Endodermal cell (in vitro differentiated cells): ENCODE data around the gene CNOT1. TPM values are rescaled to one million over a fixed set of nuclear protein-coding genes. Genes with fewer than 3 reads are reported as not detected.
A peak's percentile ranks its signal among the peaks of the same experiment; 100 is the strongest.

Experiments
- DNase-seq: peaks from one replicate; pipeline ENCODE4 v3.0.0-alpha.2; 2017
- H3K27ac ChIP-seq: 2 replicates; pipeline ENCODE4 v1.5.1; 2013; ENCODE audit warnings: mild to moderate bottlenecking, low read depth, low read length, moderate library complexity
- H3K27me3 ChIP-seq: 2 replicates; pipeline ENCODE4 v1.6.1; 2013; ENCODE audit warnings: mild to moderate bottlenecking, low read length, moderate library complexity; ENCODE audit not compliant: insufficient read depth, control insufficient read depth, poor library complexity, severe bottlenecking
- H3K36me3 ChIP-seq: 2 replicates; pipeline ENCODE4 v1.7.0; 2013; ENCODE audit warnings: mild to moderate bottlenecking, low read length, moderate library complexity; ENCODE audit not compliant: control insufficient read depth, insufficient read depth
- H3K4me1 ChIP-seq: one replicate; pipeline ENCODE4 v1.7.0; 2013; ENCODE audit warnings: low read length; ENCODE audit not compliant: control insufficient read depth, insufficient read depth
- H3K4me3 ChIP-seq: 2 replicates; pipeline ENCODE4 v1.5.1; 2013; ENCODE audit warnings: mild to moderate bottlenecking, low read length, moderate library complexity
- H3K9ac ChIP-seq: 2 replicates; pipeline ENCODE4 v1.6.1; 2013; ENCODE audit warnings: mild to moderate bottlenecking, low read length, moderate library complexity; ENCODE audit not compliant: poor library complexity, severe bottlenecking; ENCODE audit errors: extremely low read depth
- H3K9me3 ChIP-seq: 2 replicates; pipeline ENCODE4 v1.6.1; 2013; ENCODE audit warnings: mild to moderate bottlenecking, low read length, moderate library complexity; ENCODE audit not compliant: control insufficient read depth
- H3K27ac Mint-ChIP-seq: 2 replicates; pipeline ENCODE4 v1.8.0; 2020; ENCODE audit warnings: mixed read lengths
- H3K27me3 Mint-ChIP-seq: 2 replicates; pipeline ENCODE4 v1.8.0; 2021; ENCODE audit warnings: mild to moderate bottlenecking, mixed read lengths; ENCODE audit not compliant: insufficient read depth
- H3K36me3 Mint-ChIP-seq: 2 replicates; pipeline ENCODE4 v1.8.0; 2020; ENCODE audit warnings: low read depth, mixed read lengths
- H3K4me1 Mint-ChIP-seq: 2 replicates; pipeline ENCODE4 v1.8.0; 2020; ENCODE audit warnings: mixed read lengths
- H3K4me3 Mint-ChIP-seq: 2 replicates; pipeline ENCODE4 v1.8.0; 2020; ENCODE audit warnings: mild to moderate bottlenecking, moderate library complexity, mixed read lengths
- H3K9me3 Mint-ChIP-seq: 2 replicates; pipeline ENCODE4 v1.8.0; 2020; ENCODE audit warnings: mild to moderate bottlenecking, mixed read lengths
- CTCF ChIP-seq: fragments of 200-600 bp; sonication (generic); conservative IDR thresholded peaks from 2 replicates; pipeline ENCODE4 v1.5.0; 2021; ENCODE audit warnings: antibody characterized with exemption, mild to moderate bottlenecking
- WGBS, 2 experiments: methylation state at CpG; one replicate each; pipeline versions ENCODE4 v1.1.5 to v1.1.7; 2013; ENCODE audit warnings: missing lambda C conversion rate in 2 of 2, mixed read lengths in 1 of 2; ENCODE audit not compliant: insufficient coverage in 1 of 2, insufficient read length in 1 of 2; 5-methylcytosine and 5-hydroxymethylcytosine counted together
- total RNA-seq, 2 donors: library from RNA; stranded (reverse); fragmentation: NEBNext Ultra II Directional in 1 of 2; extraction: Animal tissue kit (Norgen Biotek cat#: 25700) in 1 of 2; gene quantifications; 2 replicates in 1 of 2; 3 replicates in 1 of 2; pipeline ENCODE4 v1.2.1, GENCODE V29; 2021

The CNOT1 gene
- total RNA-seq, 2 donors from 2014 or later, result 253 to 263 TPM

- H3K9me3 ChIP-seq, result no peaks in the 10 kb centered on the region
- H3K27ac ChIP-seq, result no peak overlapping the region
- Mint-ChIP-seq H3K36me3 (peaks cover 68% of the 10 kb centered on the region), H3K4me3 (no peak overlapping the region), H3K27ac (peak overlapping the region; percentile 38), H3K4me1 (peaks cover 15% of the 10 kb centered on the region), H3K9me3 (no peaks in the 10 kb centered on the region), H3K27me3 (no peaks in the 10 kb centered on the region)
- no peak overlapping the region for H3K9ac ChIP-seq
- no peak for DNase-seq
- H3K27me3 ChIP-seq, result no peaks in the 10 kb centered on the region
- H3K4me1 ChIP-seq, result peaks cover 5% of the 10 kb centered on the region
- no peak overlapping the region for H3K4me3 ChIP-seq
- peaks cover 85% of the 10 kb centered on the region for H3K36me3 ChIP-seq
- TF ChIP-seq CTCF, result no peak
Observed at GRCh38 chr16:58519707-58520106, 109.9 kb downstream of the CNOT1 start.

DNA sequence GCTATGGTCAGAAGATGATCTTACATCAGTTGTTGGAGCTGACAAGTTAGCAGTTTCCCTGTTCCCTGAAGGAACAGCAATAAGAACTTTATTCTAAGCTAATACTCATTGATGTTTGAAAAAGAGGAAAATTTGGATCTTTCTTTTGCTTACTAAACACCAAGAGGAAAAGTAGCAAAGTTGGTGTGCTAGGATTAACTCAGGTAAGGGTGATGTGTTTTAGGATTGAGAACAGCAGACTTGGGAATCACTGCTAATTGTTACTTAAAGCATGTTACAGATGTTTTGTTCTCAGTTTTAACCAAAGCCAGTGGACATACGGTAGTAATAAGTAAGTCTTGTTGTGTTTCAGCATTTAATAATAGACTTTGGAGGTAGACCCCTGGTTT is 110.7 kb downstream of the CNOT1 start:
- Mint-ChIP-seq H3K4me3 (no peak overlapping the region), H3K9me3 (no peaks in the 10 kb centered on the region), H3K4me1 (peaks cover 16% of the 10 kb centered on the region), H3K27me3 (no peaks in the 10 kb centered on the region), H3K36me3 (peaks cover 62% of the 10 kb centered on the region), H3K27ac (no peak overlapping the region)
- DNase-seq, result no peak
- Histone ChIP-seq H3K36me3 (peaks cover 78% of the 10 kb centered on the region), H3K9ac (no peak overlapping the region), H3K4me1 (peaks cover 5% of the 10 kb centered on the region), H3K27ac (no peak overlapping the region), H3K4me3 (no peak overlapping the region), H3K9me3 (no peaks in the 10 kb centered on the region), H3K27me3 (no peaks in the 10 kb centered on the region)
- WGBS, 2 experiments, result 96 to 100% methylated on average over 1 of the region's 1 CpG
- no peak for TF ChIP-seq CTCF

DNA sequence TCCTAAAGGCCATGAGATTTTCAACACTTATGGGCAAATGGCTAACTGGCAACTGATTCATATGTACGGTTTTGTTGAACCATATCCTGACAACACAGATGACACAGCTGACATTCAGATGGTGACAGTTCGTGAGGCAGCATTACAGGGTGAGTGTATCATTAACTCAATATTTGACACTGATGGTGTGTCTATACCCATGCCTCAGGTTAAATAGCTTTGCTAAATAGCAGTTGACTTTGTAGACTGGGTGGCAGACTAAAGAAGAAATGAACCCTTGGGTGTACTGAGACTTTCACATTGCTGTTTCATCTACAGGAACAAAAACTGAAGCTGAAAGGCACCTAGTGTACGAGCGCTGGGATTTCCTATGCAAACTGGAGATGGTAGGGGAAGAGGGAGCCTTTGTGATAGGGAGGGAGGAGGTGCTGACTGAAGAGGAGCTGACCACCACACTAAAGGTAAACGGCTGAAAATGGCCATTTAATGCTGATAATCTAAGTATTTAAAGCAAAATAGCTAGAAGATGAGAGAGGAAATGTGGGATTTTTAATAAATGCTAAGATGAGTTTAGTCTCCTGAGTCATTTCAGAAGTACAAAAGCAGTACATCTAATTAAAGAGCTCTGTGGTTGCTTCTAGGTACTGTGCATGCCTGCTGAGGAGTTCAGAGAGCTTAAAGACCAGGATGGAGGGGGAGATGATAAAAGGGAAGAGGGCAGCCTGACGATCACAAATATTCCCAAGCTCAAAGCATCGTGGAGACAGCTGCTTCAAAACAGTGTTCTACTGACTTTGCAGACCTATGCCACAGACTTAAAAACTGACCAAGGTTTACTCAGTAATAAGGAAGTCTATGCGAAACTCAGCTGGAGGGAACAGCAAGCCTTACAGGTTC is 111.3 kb downstream of the CNOT1 start:
- Mint-ChIP-seq H3K4me3 (no peak overlapping the region), H3K9me3 (no peaks in the 10 kb centered on the region), H3K27ac (no peak overlapping the region), H3K36me3 (peaks cover 58% of the 10 kb centered on the region), H3K27me3 (no peaks in the 10 kb centered on the region), H3K4me1 (peaks cover 16% of the 10 kb centered on the region)
- Histone ChIP-seq H3K4me1 (peaks cover 5% of the 10 kb centered on the region), H3K27ac (no peak overlapping the region), H3K9ac (no peak overlapping the region), H3K36me3 (peaks cover 71% of the 10 kb centered on the region), H3K4me3 (no peak overlapping the region), H3K27me3 (no peaks in the 10 kb centered on the region), H3K9me3 (no peaks in the 10 kb centered on the region)
- TF ChIP-seq CTCF, result no peak
- DNase-seq, result no peak
- 94 to 97% methylated on average over 7 to 8 of the region's 8 CpGs for WGBS, 2 experiments
